HepG2 (cell line): Measurements from ENCODE around the gene WBP1. TPM values are rescaled to one million over a fixed set of nuclear protein-coding genes. Genes with fewer than 3 reads are reported as not detected.

Source experiments
- ARNT2 ChIP-seq: sonication (generic); formaldehyde crosslinking; IDR thresholded peaks from 2 replicates; pipeline ENCODE4 v1.8.0; 2022; ENCODE audit warnings: mild to moderate bottlenecking, low read depth, missing genetic modification reagents, moderate library complexity
- FIP1L1 ChIP-seq: fragments of 200-400 bp; formaldehyde crosslinking; IDR thresholded peaks from 2 replicates; pipeline ENCODE4 v1.6.1; 2018; ENCODE audit warnings: low read depth, mild to moderate bottlenecking, low read length, moderate library complexity, borderline replicate concordance; ENCODE audit not compliant: insufficient read depth
- FOXA1 ChIP-seq, 2 experiments: fragments of 450-650 bp in 1 of 2; sonication (generic) in 1 of 2; formaldehyde crosslinking in 1 of 2; IDR thresholded peaks; 2 replicates each; pipeline versions ENCODE4 v1.4.0 to v1.6.1; 2016 to 2020; ENCODE audit warnings: missing genetic modification reagents in 1 of 2
- HOXA3 ChIP-seq: sonication (generic); formaldehyde crosslinking; IDR thresholded peaks from 2 replicates; pipeline ENCODE4 v1.5.0; 2020; ENCODE audit warnings: missing genetic modification reagents
- PAWR ChIP-seq: sonication (generic); formaldehyde crosslinking; IDR thresholded peaks from 2 replicates; pipeline ENCODE4 v1.4.0; 2020; ENCODE audit warnings: missing genetic modification reagents, mild to moderate bottlenecking, borderline replicate concordance
- PHF8 ChIP-seq: sonication (generic); formaldehyde crosslinking; IDR thresholded peaks from 2 replicates; pipeline ENCODE4 v1.5.0; 2020; ENCODE audit warnings: missing genetic modification reagents
- RBM22 ChIP-seq: fragments of 200-400 bp; formaldehyde crosslinking; optimal IDR thresholded peaks from 2 replicates; pipeline ENCODE3; 2017; ENCODE audit warnings: mild to moderate bottlenecking, low read length, moderate library complexity
- SATB2 ChIP-seq: sonication (generic); formaldehyde crosslinking; IDR thresholded peaks from 2 replicates; pipeline ENCODE4 v1.5.0; 2020; ENCODE audit warnings: missing genetic modification reagents
- ZBTB7B ChIP-seq: sonication (generic); formaldehyde crosslinking; IDR thresholded peaks from 2 replicates; pipeline ENCODE4 v1.4.0; 2020; ENCODE audit warnings: missing genetic modification reagents
- ZC3H13 ChIP-seq: sonication (generic); formaldehyde crosslinking; IDR thresholded peaks from 2 replicates; pipeline ENCODE4 v1.8.1; 2023; ENCODE audit warnings: mild to moderate bottlenecking, missing genetic modification reagents, moderate library complexity
- ZFY ChIP-seq: sonication (generic); formaldehyde crosslinking; IDR thresholded peaks from 2 replicates; pipeline ENCODE4 v1.4.0; 2020; ENCODE audit warnings: missing genetic modification reagents
- ZNF274 ChIP-seq: sonication (generic); formaldehyde crosslinking; IDR thresholded peaks from 2 replicates; pipeline ENCODE4 v1.5.1; 2020; ENCODE audit warnings: mild to moderate bottlenecking, missing genetic modification reagents
- ZNF280D ChIP-seq: sonication (generic); formaldehyde crosslinking; IDR thresholded peaks from 2 replicates; pipeline ENCODE4 v1.5.1; 2020; ENCODE audit warnings: mild to moderate bottlenecking, missing genetic modification reagents
- ZNF407 ChIP-seq: sonication (generic); formaldehyde crosslinking; IDR thresholded peaks from one replicate; pipeline ENCODE4 v1.5.1; 2020; ENCODE audit warnings: mild to moderate bottlenecking, missing genetic modification reagents; ENCODE audit errors: not compliant biosample characterization
- ZNF597 ChIP-seq: sonication (generic); formaldehyde crosslinking; IDR thresholded peaks from 2 replicates; pipeline ENCODE4 v1.5.0; 2020; ENCODE audit warnings: missing genetic modification reagents
- ZNF776 ChIP-seq: sonication (generic); formaldehyde crosslinking; IDR thresholded peaks from 2 replicates; pipeline ENCODE4 v1.4.0; 2020; ENCODE audit warnings: mild to moderate bottlenecking, missing genetic modification reagents
- polyA plus RNA-seq, 8 experiments: library from polyadenylated mRNA; depleted of rRNA in 3 of 8; stranded (reverse) in 7 of 8; unstranded in 1 of 8; fragments of >200 nt; fragmentation: Illumina TruSeq in 4 of 8; extraction: Trizol in 4 of 8; gene quantifications; 2 replicates each; pipeline versions ENCODE4 v1.2.1 to v1.2.3, GENCODE V29; 2011 to 2016; ENCODE audit warnings: low read depth in 4 of 8, missing spikeins in 1 of 8, mixed read lengths in 1 of 8; ENCODE audit not compliant: insufficient read depth in 1 of 8
- total RNA-seq, 5 experiments: library from RNA; depleted of rRNA; stranded (reverse); fragments of >200 nt; fragmentation: Illumina TruSeq; extraction: Trizol; gene quantifications; 2 replicates each; pipeline ENCODE4 v1.2.3, GENCODE V29; 2016; ENCODE audit warnings: low read depth in 1 of 5

WBP1 gene
- total and polyA plus RNA-seq, 2 of the 13 experiments (the other 11 are each of a cell fraction or from before 2014, with no cell fraction given) = 38.8 to 85.7 TPM

- peak; percentile 22 for TF ChIP-seq ZNF407 (CRISPR knock-in tag)
- 0 out of 2 replicates have a peak, but pooled peaks have one; percentile 25 for TF ChIP-seq ZNF274 (CRISPR knock-in tag)
- no peak for TF ChIP-seq ARNT2
- no peak for TF ChIP-seq PAWR (CRISPR knock-in tag)
- peak; percentile 44 for TF ChIP-seq RBM22
- 0 out of 2 replicates have a peak, but pooled peaks have one; percentile 9 for TF ChIP-seq ZFY (CRISPR knock-in tag)
- 0 out of 2 replicates have a peak, but pooled peaks have one; percentile 27 for TF ChIP-seq FIP1L1
- no peak for TF ChIP-seq ZNF280D (CRISPR knock-in tag)
- no peak for TF ChIP-seq FOXA1 (IDR thresholded peaks at IDR 0.05)
- peak; percentile 71 for TF ChIP-seq FOXA1 (CRISPR knock-in tag; IDR thresholded peaks at IDR 0.05)
- TF ChIP-seq ZNF597 (CRISPR knock-in tag) = no peak
- peak; percentile 40; the same call in 1 of the 2 replicates for TF ChIP-seq ZNF776
- TF ChIP-seq ZBTB7B = 0 out of 2 replicates have a peak, but pooled peaks have one; percentile 46
- peak; percentile 51 for TF ChIP-seq HOXA3 (CRISPR knock-in tag)
- TF ChIP-seq PHF8 (CRISPR knock-in tag) = peak; percentile 15; the same call in 1 of the 2 replicates
- TF ChIP-seq SATB2 (CRISPR knock-in tag) = no peak
- TF ChIP-seq ZC3H13 (CRISPR knock-in tag) = 0 out of 2 replicates have a peak, but pooled peaks have one; percentile 14
Observed at GRCh38 chr2:74461187-74462053, 3.2 kb downstream of the WBP1 start (continued).
